Measurements from ENCODE around the gene COL23A1. TPM values are rescaled to one million over a fixed set of nuclear protein-coding genes. Genes with fewer than 3 reads are reported as not detected.

COL23A1 gene
- total and polyA plus RNA-seq, 2 of the 8 experiments (the other 6 are each of a cell fraction or from before 2014, with no cell fraction given): 3.1 to 4.7 TPM

GRCh38 chr5:178389026-178389729 lies 201.0 kb downstream of the COL23A1 start (continued):
- TF ChIP-seq, protein P1, sequence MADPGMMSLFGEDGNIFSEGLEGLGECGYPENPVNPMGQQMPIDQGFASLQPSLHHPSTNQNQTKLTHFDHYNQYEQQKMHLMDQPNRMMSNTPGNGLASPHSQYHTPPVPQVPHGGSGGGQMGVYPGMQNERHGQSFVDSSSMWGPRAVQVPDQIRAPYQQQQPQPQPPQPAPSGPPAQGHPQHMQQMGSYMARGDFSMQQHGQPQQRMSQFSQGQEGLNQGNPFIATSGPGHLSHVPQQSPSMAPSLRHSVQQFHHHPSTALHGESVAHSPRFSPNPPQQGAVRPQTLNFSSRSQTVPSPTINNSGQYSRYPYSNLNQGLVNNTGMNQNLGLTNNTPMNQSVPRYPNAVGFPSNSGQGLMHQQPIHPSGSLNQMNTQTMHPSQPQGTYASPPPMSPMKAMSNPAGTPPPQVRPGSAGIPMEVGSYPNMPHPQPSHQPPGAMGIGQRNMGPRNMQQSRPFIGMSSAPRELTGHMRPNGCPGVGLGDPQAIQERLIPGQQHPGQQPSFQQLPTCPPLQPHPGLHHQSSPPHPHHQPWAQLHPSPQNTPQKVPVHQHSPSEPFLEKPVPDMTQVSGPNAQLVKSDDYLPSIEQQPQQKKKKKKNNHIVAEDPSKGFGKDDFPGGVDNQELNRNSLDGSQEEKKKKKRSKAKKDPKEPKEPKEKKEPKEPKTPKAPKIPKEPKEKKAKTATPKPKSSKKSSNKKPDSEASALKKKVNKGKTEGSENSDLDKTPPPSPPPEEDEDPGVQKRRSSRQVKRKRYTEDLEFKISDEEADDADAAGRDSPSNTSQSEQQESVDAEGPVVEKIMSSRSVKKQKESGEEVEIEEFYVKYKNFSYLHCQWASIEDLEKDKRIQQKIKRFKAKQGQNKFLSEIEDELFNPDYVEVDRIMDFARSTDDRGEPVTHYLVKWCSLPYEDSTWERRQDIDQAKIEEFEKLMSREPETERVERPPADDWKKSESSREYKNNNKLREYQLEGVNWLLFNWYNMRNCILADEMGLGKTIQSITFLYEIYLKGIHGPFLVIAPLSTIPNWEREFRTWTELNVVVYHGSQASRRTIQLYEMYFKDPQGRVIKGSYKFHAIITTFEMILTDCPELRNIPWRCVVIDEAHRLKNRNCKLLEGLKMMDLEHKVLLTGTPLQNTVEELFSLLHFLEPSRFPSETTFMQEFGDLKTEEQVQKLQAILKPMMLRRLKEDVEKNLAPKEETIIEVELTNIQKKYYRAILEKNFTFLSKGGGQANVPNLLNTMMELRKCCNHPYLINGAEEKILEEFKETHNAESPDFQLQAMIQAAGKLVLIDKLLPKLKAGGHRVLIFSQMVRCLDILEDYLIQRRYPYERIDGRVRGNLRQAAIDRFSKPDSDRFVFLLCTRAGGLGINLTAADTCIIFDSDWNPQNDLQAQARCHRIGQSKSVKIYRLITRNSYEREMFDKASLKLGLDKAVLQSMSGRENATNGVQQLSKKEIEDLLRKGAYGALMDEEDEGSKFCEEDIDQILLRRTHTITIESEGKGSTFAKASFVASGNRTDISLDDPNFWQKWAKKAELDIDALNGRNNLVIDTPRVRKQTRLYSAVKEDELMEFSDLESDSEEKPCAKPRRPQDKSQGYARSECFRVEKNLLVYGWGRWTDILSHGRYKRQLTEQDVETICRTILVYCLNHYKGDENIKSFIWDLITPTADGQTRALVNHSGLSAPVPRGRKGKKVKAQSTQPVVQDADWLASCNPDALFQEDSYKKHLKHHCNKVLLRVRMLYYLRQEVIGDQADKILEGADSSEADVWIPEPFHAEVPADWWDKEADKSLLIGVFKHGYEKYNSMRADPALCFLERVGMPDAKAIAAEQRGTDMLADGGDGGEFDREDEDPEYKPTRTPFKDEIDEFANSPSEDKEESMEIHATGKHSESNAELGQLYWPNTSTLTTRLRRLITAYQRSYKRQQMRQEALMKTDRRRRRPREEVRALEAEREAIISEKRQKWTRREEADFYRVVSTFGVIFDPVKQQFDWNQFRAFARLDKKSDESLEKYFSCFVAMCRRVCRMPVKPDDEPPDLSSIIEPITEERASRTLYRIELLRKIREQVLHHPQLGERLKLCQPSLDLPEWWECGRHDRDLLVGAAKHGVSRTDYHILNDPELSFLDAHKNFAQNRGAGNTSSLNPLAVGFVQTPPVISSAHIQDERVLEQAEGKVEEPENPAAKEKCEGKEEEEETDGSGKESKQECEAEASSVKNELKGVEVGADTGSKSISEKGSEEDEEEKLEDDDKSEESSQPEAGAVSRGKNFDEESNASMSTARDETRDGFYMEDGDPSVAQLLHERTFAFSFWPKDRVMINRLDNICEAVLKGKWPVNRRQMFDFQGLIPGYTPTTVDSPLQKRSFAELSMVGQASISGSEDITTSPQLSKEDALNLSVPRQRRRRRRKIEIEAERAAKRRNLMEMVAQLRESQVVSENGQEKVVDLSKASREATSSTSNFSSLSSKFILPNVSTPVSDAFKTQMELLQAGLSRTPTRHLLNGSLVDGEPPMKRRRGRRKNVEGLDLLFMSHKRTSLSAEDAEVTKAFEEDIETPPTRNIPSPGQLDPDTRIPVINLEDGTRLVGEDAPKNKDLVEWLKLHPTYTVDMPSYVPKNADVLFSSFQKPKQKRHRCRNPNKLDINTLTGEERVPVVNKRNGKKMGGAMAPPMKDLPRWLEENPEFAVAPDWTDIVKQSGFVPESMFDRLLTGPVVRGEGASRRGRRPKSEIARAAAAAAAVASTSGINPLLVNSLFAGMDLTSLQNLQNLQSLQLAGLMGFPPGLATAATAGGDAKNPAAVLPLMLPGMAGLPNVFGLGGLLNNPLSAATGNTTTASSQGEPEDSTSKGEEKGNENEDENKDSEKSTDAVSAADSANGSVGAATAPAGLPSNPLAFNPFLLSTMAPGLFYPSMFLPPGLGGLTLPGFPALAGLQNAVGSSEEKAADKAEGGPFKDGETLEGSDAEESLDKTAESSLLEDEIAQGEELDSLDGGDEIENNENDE (IDR thresholded peaks at IDR 0.05; ENCODE audit: insufficient replicate concordance, low read length): no peak
- TF ChIP-seq POLR2A (IDR thresholded peaks at IDR 0.05; ENCODE audit: control extremely low read depth in 1 of 2, low read depth in 2 of 2, low read length in 2 of 2) (no peak), CHD1 (IDR thresholded peaks at IDR 0.05; ENCODE audit: low read depth, low read length) (no peak), CREB1 (IDR thresholded peaks at IDR 0.05) (no peak), KDM4A (IDR thresholded peaks at IDR 0.05; ENCODE audit: low read depth, low read length, severe bottlenecking) (no peak), TEAD4 (IDR thresholded peaks at IDR 0.05; ENCODE audit: low read depth, low read length) (no peak), RAD21 (IDR thresholded peaks at IDR 0.05 in 1 of 2, conservative IDR thresholded peaks at IDR 0.05 in 1 of 2; ENCODE audit: low read depth in 2 of 2, low read length in 2 of 2) (no peak)

Measured in H1 (cell line).